ENCODE data around the gene KDM7A. TPM values are rescaled to one million over a fixed set of nuclear protein-coding genes. Genes with fewer than 3 reads are reported as not detected.
"Not testable (repeated sequence)": the region's sequence is repeated elsewhere in the genome, so short reads cannot be mapped to it uniquely, and the experiment has no call there.

Gene KDM7A
- total RNA-seq, 2 donors from 2014 or later = 12.8 to 15.4 TPM

DNA sequence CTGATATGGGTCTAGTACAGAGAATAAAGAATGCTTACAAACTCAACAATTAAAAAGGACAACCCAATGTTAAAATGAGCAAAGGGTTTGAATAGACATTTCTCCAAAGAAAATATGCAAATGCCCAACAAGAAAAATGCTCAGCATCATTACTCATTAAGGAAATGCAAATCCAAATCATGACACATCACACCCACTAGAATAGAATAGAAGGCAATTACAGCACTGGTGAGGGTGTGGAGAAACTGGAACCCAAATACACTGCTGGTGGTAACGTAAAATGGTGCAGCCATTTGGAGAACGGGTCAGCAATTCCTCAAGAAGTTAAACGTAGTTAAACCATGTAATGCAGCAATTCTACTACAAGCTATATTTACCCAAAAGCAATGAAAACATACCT is 53.8 kb downstream of the KDM7A start:
- no peaks in the 10 kb centered on the region for H3K9me3 ChIP-seq
- TF ChIP-seq, protein P1, sequence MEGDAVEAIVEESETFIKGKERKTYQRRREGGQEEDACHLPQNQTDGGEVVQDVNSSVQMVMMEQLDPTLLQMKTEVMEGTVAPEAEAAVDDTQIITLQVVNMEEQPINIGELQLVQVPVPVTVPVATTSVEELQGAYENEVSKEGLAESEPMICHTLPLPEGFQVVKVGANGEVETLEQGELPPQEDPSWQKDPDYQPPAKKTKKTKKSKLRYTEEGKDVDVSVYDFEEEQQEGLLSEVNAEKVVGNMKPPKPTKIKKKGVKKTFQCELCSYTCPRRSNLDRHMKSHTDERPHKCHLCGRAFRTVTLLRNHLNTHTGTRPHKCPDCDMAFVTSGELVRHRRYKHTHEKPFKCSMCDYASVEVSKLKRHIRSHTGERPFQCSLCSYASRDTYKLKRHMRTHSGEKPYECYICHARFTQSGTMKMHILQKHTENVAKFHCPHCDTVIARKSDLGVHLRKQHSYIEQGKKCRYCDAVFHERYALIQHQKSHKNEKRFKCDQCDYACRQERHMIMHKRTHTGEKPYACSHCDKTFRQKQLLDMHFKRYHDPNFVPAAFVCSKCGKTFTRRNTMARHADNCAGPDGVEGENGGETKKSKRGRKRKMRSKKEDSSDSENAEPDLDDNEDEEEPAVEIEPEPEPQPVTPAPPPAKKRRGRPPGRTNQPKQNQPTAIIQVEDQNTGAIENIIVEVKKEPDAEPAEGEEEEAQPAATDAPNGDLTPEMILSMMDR (IDR thresholded peaks at IDR 0.05) = no peak
- H3K27me3 ChIP-seq = no peaks in the 10 kb centered on the region
- H3K4me1 ChIP-seq = no peaks in the 10 kb centered on the region
- no peak overlapping the region for H3K4me3 ChIP-seq
- no peak for DNase-seq (ENCODE audit: low spot score)
- peaks cover 43% of the 10 kb centered on the region for H3K36me3 ChIP-seq
- H3K27ac ChIP-seq = no peak overlapping the region

DNA sequence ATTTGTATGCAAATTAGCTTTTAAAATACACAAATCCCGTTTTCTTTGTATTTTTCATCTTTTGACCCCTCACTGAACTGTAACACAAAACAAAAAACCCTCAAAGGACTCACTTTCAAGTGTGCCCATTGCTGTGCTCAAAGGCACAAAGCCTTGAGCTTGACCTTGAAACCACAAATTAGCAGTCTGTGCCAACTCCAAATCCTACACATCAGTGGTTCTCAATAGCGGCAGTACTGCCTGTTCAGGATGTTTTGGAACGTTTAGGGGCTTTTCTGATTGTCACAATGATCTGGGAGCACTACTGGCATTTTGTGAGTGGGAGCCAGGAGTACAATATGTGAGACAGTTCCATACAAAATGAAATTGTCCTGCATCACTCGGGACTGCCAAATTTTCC is 55.5 kb downstream of the KDM7A start:
- no peaks in the 10 kb centered on the region for H3K4me1 ChIP-seq
- no peak overlapping the region for H3K27ac ChIP-seq
- no peaks in the 10 kb centered on the region for H3K9me3 ChIP-seq
- peaks cover 37% of the 10 kb centered on the region for H3K36me3 ChIP-seq
- no peaks in the 10 kb centered on the region for H3K27me3 ChIP-seq
- TF ChIP-seq, protein P1 (IDR thresholded peaks at IDR 0.05) = no peak
- H3K4me3 ChIP-seq = no peak overlapping the region
- DNase-seq (ENCODE audit: low spot score) = no peak

DNA sequence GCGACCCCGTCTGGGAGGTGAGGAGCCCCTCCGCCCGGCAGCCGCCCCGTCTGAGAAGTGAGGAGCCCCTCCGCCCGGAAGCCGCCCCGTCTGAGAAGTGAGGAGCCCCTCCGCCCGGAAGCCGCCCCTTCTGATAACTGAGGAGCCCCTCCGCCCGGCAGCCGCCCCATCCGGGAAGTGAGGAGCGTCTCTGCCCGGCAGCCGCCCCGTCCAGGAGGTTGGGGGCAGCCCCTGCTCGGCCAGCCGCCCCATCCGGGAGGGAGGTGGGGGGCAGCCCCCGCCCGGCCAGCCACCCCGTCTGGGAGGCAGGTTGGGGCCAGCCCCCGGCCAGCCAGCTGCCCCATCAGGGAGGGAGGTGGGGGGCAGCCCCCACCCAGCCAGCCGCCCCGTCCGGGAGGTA is 62.0 kb downstream of the KDM7A start:
- H3K36me3 ChIP-seq = peaks cover 60% of the 10 kb centered on the region
- H3K4me1 ChIP-seq; H3K4me3 ChIP-seq; H3K27me3 ChIP-seq; H3K9me3 ChIP-seq; H3K27ac ChIP-seq; DNase-seq (ENCODE audit: low spot score): not testable (repeated sequence)

DNA sequence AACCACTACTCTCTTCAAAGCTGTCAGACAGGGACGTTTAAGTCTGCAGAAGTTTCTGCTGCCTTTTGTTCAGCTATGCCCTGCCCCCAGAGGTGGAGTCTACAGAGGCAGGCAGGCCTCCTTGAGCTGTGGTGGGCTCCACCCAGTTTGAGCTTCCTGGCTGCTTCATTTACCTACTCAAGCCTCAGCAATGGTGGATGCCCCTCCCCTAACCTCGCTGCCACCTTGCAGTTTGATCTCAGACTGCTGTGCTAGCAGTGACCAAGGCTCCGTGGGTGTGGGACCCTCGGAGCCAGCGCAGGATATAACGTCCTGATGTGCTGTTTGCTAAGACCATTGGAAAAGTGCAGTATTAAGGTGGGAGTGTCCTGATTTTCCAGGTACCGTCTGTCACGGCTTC is 68.0 kb downstream of the KDM7A start:
- not testable (repeated sequence) for H3K4me1 ChIP-seq; H3K4me3 ChIP-seq; H3K27me3 ChIP-seq; H3K9me3 ChIP-seq; H3K27ac ChIP-seq; DNase-seq (ENCODE audit: low spot score)
- H3K36me3 ChIP-seq = peaks cover 48% of the 10 kb centered on the region

DNA sequence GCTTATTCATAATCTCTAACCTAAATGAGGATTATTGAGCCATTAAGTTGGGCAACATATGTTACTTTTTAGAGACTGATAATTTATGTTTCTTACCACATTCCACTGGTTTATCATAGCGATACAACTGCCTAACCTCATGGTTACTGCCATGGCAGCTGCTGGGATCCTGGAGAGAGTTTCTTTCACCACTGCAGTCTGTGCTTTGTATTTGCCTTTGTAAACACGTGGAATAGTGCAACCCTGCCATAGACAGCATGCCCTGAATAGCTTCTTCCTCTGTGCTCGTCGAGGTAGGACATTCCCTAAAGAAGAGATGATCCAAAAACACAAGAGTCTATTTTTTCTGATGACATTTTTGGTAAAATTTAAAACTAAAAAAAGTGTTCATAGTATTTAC is 80.3 kb downstream of the KDM7A start:
- H3K4me1 ChIP-seq = no peaks in the 10 kb centered on the region
- no peaks in the 10 kb centered on the region for H3K27me3 ChIP-seq
- no peak for DNase-seq (ENCODE audit: low spot score)
- no peak overlapping the region for H3K27ac ChIP-seq
- no peaks in the 10 kb centered on the region for H3K9me3 ChIP-seq
- peaks cover 95% of the 10 kb centered on the region for H3K36me3 ChIP-seq
- no peak overlapping the region for H3K4me3 ChIP-seq
- TF ChIP-seq, protein P1 (IDR thresholded peaks at IDR 0.05) = no peak

DNA sequence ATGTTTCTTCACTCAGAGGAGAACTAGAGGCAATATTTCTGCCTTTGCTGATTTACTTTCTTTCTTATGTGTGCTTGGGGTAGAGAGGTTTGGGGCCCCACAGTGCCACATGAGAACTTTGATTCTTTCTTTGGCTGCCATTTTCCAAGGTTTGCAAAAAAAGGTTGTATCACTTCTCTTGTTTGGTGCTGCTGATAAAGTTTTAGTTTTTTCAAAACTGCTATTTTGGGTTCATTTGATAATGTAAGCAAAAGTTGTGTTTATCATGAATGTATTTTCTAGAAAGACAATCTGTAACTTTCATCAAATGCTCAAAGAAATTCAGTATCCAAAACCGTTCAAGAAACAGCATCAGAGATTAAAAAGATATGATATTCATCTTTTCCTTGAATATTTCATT is 83.4 kb downstream of the KDM7A start:
- peaks cover 84% of the 10 kb centered on the region for H3K36me3 ChIP-seq
- no peaks in the 10 kb centered on the region for H3K9me3 ChIP-seq
- TF ChIP-seq, protein P1 (IDR thresholded peaks at IDR 0.05) = no peak
- no peak overlapping the region for H3K27ac ChIP-seq
- no peaks in the 10 kb centered on the region for H3K4me1 ChIP-seq
- no peak overlapping the region for H3K4me3 ChIP-seq
- no peaks in the 10 kb centered on the region for H3K27me3 ChIP-seq
- DNase-seq (ENCODE audit: low spot score) = no peak

DNA sequence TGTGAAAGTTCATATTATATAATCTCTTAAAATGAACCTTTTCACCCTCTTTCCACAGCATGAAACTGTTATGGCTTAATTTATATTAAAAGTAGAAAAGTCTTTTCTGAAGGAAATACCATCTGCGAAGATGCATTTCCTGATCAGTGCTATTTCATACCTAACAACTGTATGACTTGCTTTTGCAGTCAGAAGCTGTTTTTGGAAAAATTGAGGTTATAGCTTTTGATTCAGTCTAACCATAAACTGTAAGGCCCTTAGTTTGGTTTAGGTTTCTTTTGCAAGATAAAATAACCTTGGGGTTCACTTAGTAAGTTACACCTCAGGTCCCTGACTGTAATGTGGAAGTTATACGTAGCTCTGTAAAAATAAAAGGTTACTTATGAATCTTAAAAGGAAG is 91.3 kb downstream of the KDM7A start:
- Histone ChIP-seq H3K27me3 (no peaks in the 10 kb centered on the region), H3K9me3 (no peaks in the 10 kb centered on the region), H3K4me3 (no peak overlapping the region), H3K4me1 (no peaks in the 10 kb centered on the region), H3K36me3 (peaks cover 15% of the 10 kb centered on the region), H3K27ac (no peak overlapping the region)
- DNase-seq (ENCODE audit: low spot score) = no peak
- TF ChIP-seq, protein P1 (IDR thresholded peaks at IDR 0.05) = no peak

All from right atrium auricular region (tissue), 2 donors.